Measurements from ENCODE around the gene CREB3L2. TPM values are rescaled to one million over a fixed set of nuclear protein-coding genes. Genes with fewer than 3 reads are reported as not detected.
A peak's percentile ranks its signal among the peaks of the same experiment; 100 is the strongest.

Gene CREB3L2
- total RNA-seq, 4 donors from 2014 or later = 7.9 to 19.1 (median 11.7) TPM

GRCh38 chr7:137882261-137882668 lies 119.6 kb downstream of the CREB3L2 start:
- no peak for DNase-seq (ENCODE audit: low spot score in 2 of 2)
- intact Hi-C loops (cut with DNase I; ENCODE audit: low total_unique reads) = no loop called here

DNA sequence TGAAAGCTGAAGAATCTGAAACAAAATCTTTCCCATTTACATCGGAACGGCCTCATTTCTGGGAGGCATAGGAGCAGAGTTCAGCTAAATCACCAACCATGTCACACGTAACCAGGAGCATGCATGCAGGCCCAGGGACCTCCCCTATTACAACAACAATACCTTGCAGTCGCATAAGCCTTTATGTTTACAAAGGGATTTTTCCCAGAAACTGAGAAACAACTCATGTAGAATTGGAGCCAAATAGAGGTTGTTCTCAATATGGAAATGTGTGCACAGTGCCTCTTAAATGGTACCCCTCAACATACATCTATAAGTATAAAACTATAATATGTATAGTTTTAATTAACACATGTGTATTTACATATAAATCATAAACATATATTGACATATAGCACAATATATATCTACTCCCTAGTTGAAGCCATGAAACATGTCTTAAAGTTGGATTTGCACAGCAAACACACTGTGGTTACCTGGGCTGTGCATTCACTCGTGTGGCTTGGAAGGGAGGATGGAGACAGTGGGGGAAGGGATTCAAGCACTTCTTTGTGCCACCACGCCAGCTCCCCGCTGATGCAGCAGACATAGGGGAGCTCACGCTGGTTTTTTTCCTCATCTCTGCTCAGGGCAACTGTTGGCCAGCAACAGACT lies 120.2 kb downstream of the CREB3L2 start:
- intact Hi-C loops (cut with DNase I; ENCODE audit: low total_unique reads) = no loop called here
- H3K4me3 ChIP-seq (ENCODE audit: low read depth, poor library complexity, severe bottlenecking) = no peak overlapping the region
- no peak for DNase-seq (ENCODE audit: low spot score in 2 of 2)
- TF ChIP-seq POLR2A (IDR thresholded peaks at IDR 0.05) (no peak), CTCF (IDR thresholded peaks at IDR 0.05) (no peak)
- 90 to 97% methylated on average over 8 of the region's 8 CpGs for WGBS, 2 donors

More at GRCh38 chr7:137882261-137882668, 119.6 kb downstream of the CREB3L2 start:
- WGBS, 2 donors = 80 to 83% methylated on average over 5 of the region's 5 CpGs
- no peak overlapping the region for H3K4me3 ChIP-seq (ENCODE audit: low read depth, poor library complexity, severe bottlenecking)
- TF ChIP-seq CTCF (IDR thresholded peaks at IDR 0.05) (no peak), POLR2A (IDR thresholded peaks at IDR 0.05) (no peak)

GRCh38 chr7:137880432-137880831 lies 121.5 kb downstream of the CREB3L2 start:
- TF ChIP-seq CTCF (IDR thresholded peaks at IDR 0.05) (no peak), POLR2A (IDR thresholded peaks at IDR 0.05) (no peak)
- WGBS, 2 donors = 64 to 72% methylated on average over 5 of the region's 5 CpGs
- H3K4me3 ChIP-seq (ENCODE audit: low read depth, poor library complexity, severe bottlenecking) = no peak overlapping the region
- intact Hi-C loops (cut with DNase I; ENCODE audit: low total_unique reads) = no loop called here
- DNase-seq (ENCODE audit: low spot score in 2 of 2) = no peak

DNA sequence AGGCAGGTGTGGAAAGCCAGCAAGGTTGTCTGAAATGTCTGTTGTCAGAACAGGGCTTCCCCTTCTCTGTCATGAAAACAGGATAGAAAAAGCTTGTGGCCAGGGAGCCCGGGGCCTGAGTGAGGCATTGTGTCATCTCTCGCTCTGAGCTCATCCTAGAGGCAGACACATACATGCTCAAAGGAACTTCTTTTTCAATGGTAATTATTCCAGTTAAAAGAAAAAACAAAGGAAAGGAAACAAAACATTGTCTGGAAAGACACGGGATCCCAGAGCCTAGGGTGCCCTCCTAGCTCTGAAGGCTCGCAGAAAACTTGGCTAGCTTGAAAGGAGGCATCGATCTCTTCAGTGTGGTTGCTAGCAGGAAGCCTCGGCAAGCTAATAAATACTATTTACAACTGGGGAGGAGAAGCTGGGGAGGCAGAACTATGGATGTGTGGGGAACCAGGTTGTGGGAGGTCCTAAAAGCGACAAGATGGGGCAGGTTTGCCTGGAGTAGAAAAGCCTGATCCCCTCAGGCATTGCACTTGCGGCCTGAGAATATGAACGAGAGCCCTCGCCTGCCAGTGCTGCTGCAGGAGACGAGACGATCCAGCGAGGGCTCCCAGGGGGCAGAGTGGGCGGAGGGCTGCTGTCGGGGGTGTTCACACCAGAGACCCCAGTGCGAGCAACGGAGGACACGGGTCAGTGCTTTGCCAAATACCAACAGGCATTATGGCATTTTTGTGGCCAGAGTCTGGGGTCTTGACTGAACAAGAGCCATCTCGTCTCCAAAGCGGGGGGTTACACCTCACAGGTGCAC lies 122.3 kb downstream of the CREB3L2 start:
- no peak for DNase-seq (ENCODE audit: low spot score in 2 of 2)
- TF ChIP-seq POLR2A (IDR thresholded peaks at IDR 0.05) (no peak), CTCF (IDR thresholded peaks at IDR 0.05) (no peak)
- 72 to 78% methylated on average over 20 of the region's 20 CpGs for whole genome bisulfite sequencing, 2 donors
- intact Hi-C loops (cut with DNase I; ENCODE audit: low total_unique reads) = no loop called here
- no peak overlapping the region for H3K4me3 ChIP-seq (ENCODE audit: low read depth, poor library complexity, severe bottlenecking)

- intact Hi-C loops (cut with DNase I; ENCODE audit: low total_unique reads) = no loop called here
- DNase-seq (ENCODE audit: low spot score in 2 of 2) = peak in 1 of 2 donors; percentile 92
- no peak for TF ChIP-seq POLR2A (IDR thresholded peaks at IDR 0.05)
- no peak for TF ChIP-seq CTCF (IDR thresholded peaks at IDR 0.05)
- H3K4me3 ChIP-seq (ENCODE audit: low read depth, poor library complexity, severe bottlenecking) = no peak overlapping the region
- 47 to 66% methylated on average over 8 of the region's 8 CpGs for WGBS, 2 donors
Observed at GRCh38 chr7:137878333-137878961, 123.4 kb downstream of the CREB3L2 start.

Data from lower leg skin (tissue), 4 donors.